C4-2B (cell line): ENCODE results near the gene WDR62.

ENCODE experiments used
- CTCF ChIP-seq: fragments of 450-650 bp; conservative IDR thresholded peaks from 2 replicates; pipeline ENCODE4 v1.5.1; 2017; ENCODE audit warnings: mild to moderate bottlenecking
- ZFX ChIP-seq: fragments of 450-650 bp; IDR thresholded peaks from 2 replicates; pipeline ENCODE4 v1.6.1; 2017

GRCh38 chr19:36120092-36120983 is 65.6 kb downstream of the WDR62 start:
- TF ChIP-seq CTCF = no peak
- TF ChIP-seq ZFX = no peak
